ENCODE results near the gene PDZD8. TPM values are rescaled to one million over a fixed set of nuclear protein-coding genes. Genes with fewer than 3 reads are reported as not detected.

The PDZD8 gene
- polyA plus RNA-seq, 1 donor (not counting 4 experiments of a cell fraction or from before 2014, with no cell fraction given), result 24.3 TPM

DNA sequence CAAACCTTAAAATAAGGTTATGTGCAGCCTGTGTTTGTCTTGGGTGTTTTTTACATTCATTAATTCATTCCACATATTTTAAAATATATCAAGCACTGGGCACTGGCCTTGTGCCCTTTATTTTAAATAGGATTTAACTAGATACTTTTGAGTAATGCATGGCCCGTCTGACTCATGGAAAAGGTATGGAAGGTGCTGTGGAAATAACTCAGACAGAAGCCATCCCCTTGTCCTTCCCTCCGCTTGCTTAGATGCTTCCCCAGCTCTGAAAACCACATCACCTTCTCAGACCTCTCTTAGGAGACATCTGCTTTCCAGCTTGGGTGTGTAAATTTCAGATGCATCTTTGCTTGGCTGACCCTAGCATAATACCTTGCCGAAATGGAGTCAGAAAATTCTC lies 103.8 kb downstream of the PDZD8 start:
- no peaks in the 10 kb centered on the region for H3K9me3 ChIP-seq (ENCODE audit: control insufficient read depth, low read depth, low read length)
- H3K36me3 ChIP-seq (ENCODE audit: control insufficient read depth in 2 of 2, extremely low read depth in 1 of 2, insufficient read depth in 2 of 2, low read length in 2 of 2), result no peaks in the 10 kb centered on the region
- no peaks in the 10 kb centered on the region for H4K20me1 ChIP-seq (ENCODE audit: control insufficient read depth, extremely low read depth, insufficient read depth, low read length)
- FAIRE-seq, result peak; percentile 60
- no peaks in the 10 kb centered on the region for H3K9me1 ChIP-seq (ENCODE audit: control insufficient read depth, extremely low read depth, insufficient read depth, low read length)
- H3K79me2 ChIP-seq (ENCODE audit: control insufficient read depth, insufficient read depth, low read length), result no peaks in the 10 kb centered on the region
- no peaks in the 10 kb centered on the region for H3K27me3 ChIP-seq (ENCODE audit: control insufficient read depth, extremely low read depth, insufficient read depth, low read length)
- no peak overlapping the region for H3K9ac ChIP-seq (ENCODE audit: control insufficient read depth, extremely low read depth, insufficient read depth, low read length)
- dilution Hi-C loops (cut with MboI; ENCODE audit: extremely low pct_ligation_motif_present, low sequenced_read_pairs), result no loop called here
- no peak overlapping the region for H3K4me3 ChIP-seq (ENCODE audit: control insufficient read depth in 2 of 3, extremely low read depth in 1 of 3, insufficient read depth in 2 of 3, low read depth in 1 of 3, low read length in 3 of 3)
- TF ChIP-seq EZH2 (IDR thresholded peaks at IDR 0.05; ENCODE audit: low read length), result no peak
- TF ChIP-seq, protein P1, sequence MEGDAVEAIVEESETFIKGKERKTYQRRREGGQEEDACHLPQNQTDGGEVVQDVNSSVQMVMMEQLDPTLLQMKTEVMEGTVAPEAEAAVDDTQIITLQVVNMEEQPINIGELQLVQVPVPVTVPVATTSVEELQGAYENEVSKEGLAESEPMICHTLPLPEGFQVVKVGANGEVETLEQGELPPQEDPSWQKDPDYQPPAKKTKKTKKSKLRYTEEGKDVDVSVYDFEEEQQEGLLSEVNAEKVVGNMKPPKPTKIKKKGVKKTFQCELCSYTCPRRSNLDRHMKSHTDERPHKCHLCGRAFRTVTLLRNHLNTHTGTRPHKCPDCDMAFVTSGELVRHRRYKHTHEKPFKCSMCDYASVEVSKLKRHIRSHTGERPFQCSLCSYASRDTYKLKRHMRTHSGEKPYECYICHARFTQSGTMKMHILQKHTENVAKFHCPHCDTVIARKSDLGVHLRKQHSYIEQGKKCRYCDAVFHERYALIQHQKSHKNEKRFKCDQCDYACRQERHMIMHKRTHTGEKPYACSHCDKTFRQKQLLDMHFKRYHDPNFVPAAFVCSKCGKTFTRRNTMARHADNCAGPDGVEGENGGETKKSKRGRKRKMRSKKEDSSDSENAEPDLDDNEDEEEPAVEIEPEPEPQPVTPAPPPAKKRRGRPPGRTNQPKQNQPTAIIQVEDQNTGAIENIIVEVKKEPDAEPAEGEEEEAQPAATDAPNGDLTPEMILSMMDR (optimal IDR thresholded peaks at IDR 0.05 in 1 of 3, IDR thresholded peaks at IDR 0.05 in 1 of 3, conservative IDR thresholded peaks at IDR 0.05 in 1 of 3; ENCODE audit: extremely low read depth in 1 of 3, insufficient read depth in 2 of 3, low read length in 3 of 3), result no peak
- H2AFZ ChIP-seq (ENCODE audit: control insufficient read depth, low read length), result no peak overlapping the region
- H3K4me2 ChIP-seq (ENCODE audit: control insufficient read depth, extremely low read depth, insufficient read depth, low read depth, low read length), result no peak overlapping the region
- H3K4me1 ChIP-seq (ENCODE audit: control insufficient read depth, extremely low read depth, insufficient read depth, low read length), result peaks cover 10% of the 10 kb centered on the region
- DNase-seq (ENCODE audit: low read depth, low spot score), result no peak
- no peak overlapping the region for H3K27ac ChIP-seq (ENCODE audit: control insufficient read depth, insufficient read depth, low read length)

DNA sequence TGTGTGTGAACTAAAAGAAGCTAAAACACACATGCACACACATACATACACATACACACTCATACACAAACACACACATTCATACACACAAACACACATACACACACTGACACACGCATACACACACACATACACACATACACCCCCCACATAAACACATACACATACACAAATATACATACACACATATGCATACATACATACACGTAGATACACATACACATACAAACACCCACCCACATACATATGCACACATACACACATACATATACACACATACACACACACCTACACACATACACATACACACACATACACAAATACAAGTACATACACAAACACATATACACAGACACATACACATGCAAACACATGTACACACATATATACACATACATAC lies 106.3 kb downstream of the PDZD8 start:
- FAIRE-seq (no peak), DNase-seq (ENCODE audit: low read depth, low spot score) (no peak)
- Histone ChIP-seq H3K4me3 (ENCODE audit: control insufficient read depth in 2 of 3, extremely low read depth in 1 of 3, insufficient read depth in 2 of 3, low read depth in 1 of 3, low read length in 3 of 3) (no peak overlapping the region), H3K4me1 (ENCODE audit: control insufficient read depth, extremely low read depth, insufficient read depth, low read length) (peaks cover 10% of the 10 kb centered on the region), H2AFZ (ENCODE audit: control insufficient read depth, low read length) (no peak overlapping the region), H3K27me3 (ENCODE audit: control insufficient read depth, extremely low read depth, insufficient read depth, low read length) (no peaks in the 10 kb centered on the region), H3K36me3 (ENCODE audit: control insufficient read depth in 2 of 2, extremely low read depth in 1 of 2, insufficient read depth in 2 of 2, low read length in 2 of 2) (no peaks in the 10 kb centered on the region), H3K27ac (ENCODE audit: control insufficient read depth, insufficient read depth, low read length) (no peak overlapping the region), H3K9ac (ENCODE audit: control insufficient read depth, extremely low read depth, insufficient read depth, low read length) (no peak overlapping the region), H3K4me2 (ENCODE audit: control insufficient read depth, extremely low read depth, insufficient read depth, low read depth, low read length) (no peak overlapping the region), H4K20me1 (ENCODE audit: control insufficient read depth, extremely low read depth, insufficient read depth, low read length) (no peaks in the 10 kb centered on the region), H3K79me2 (ENCODE audit: control insufficient read depth, insufficient read depth, low read length) (no peaks in the 10 kb centered on the region), H3K9me3 (ENCODE audit: control insufficient read depth, low read depth, low read length) (no peaks in the 10 kb centered on the region), H3K9me1 (ENCODE audit: control insufficient read depth, extremely low read depth, insufficient read depth, low read length) (no peaks in the 10 kb centered on the region)
- dilution Hi-C loops (cut with MboI; ENCODE audit: extremely low pct_ligation_motif_present, low sequenced_read_pairs), result no loop called here
- TF ChIP-seq EZH2 (IDR thresholded peaks at IDR 0.05; ENCODE audit: low read length), result no peak
- TF ChIP-seq, protein P1 (optimal IDR thresholded peaks at IDR 0.05 in 1 of 3, IDR thresholded peaks at IDR 0.05 in 1 of 3, conservative IDR thresholded peaks at IDR 0.05 in 1 of 3; ENCODE audit: extremely low read depth in 1 of 3, insufficient read depth in 2 of 3, low read length in 3 of 3), result no peak
